ENCODE measurements around the gene ZRANB3. TPM values are rescaled to one million over a fixed set of nuclear protein-coding genes. Genes with fewer than 3 reads are reported as not detected.

The ZRANB3 gene
- total RNA-seq, 2 donors from 2014 or later, result 15.5 to 17.9 TPM

GRCh38 chr2:135174810-135175093 is 356.3 kb downstream of the ZRANB3 start:
- DNase-seq, result no peak
- Mint-ChIP-seq H3K4me1 (ENCODE audit: low read depth) (peaks cover 5% of the 10 kb centered on the region), H3K36me3 (ENCODE audit: insufficient read depth in 2 of 2) (peaks cover 12 to 29% of the 10 kb centered on the region in 2 donors), H3K27ac (no peak overlapping the region), H3K4me3 (no peak overlapping the region), H3K9me3 (peaks cover 0 to 2% of the 10 kb centered on the region in 2 donors), H3K27me3 (ENCODE audit: low read depth) (no peaks in the 10 kb centered on the region)
- no peak for ATAC-seq (replicated peaks in 1 of 2)

GRCh38 chr2:135174049-135174809 is 356.8 kb downstream of the ZRANB3 start:
- H3K27ac Mint-ChIP-seq, result no peak overlapping the region
- peaks cover 12 to 33% of the 10 kb centered on the region in 2 donors for H3K36me3 Mint-ChIP-seq (ENCODE audit: insufficient read depth in 2 of 2)
- peaks cover 0 to 2% of the 10 kb centered on the region in 2 donors for H3K9me3 Mint-ChIP-seq
- H3K4me3 Mint-ChIP-seq, result no peak overlapping the region
- peaks cover 5% of the 10 kb centered on the region for H3K4me1 Mint-ChIP-seq (ENCODE audit: low read depth)
- no peak for DNase-seq
- no peak for ATAC-seq (replicated peaks in 1 of 2)
- H3K27me3 Mint-ChIP-seq (ENCODE audit: low read depth), result no peaks in the 10 kb centered on the region

- Mint-ChIP-seq H3K9me3 (no peaks in the 10 kb centered on the region), H3K4me3 (peak overlapping the region; percentile 18 to 51), H3K4me1 (ENCODE audit: low read depth) (peaks cover 5% of the 10 kb centered on the region), H3K36me3 (ENCODE audit: insufficient read depth in 2 of 2) (peaks cover 14 to 30% of the 10 kb centered on the region in 2 donors), H3K27ac (peak overlapping the region; percentile 24), H3K27me3 (ENCODE audit: low read depth) (no peaks in the 10 kb centered on the region)
- peak; percentile 25 to 58 for ATAC-seq (replicated peaks in 1 of 2)
- no peak for DNase-seq
These were observed 360.9 kb downstream of the ZRANB3 start for GRCh38 chr2:135169900-135170753.

GRCh38 chr2:135168204-135168856 is 362.7 kb downstream of the ZRANB3 start:
- H3K4me3 Mint-ChIP-seq, result no peak overlapping the region
- peak overlapping the region; percentile 7 for H3K27ac Mint-ChIP-seq
- DNase-seq, result no peak

GRCh38 chr2:135167273-135167672 is 363.7 kb downstream of the ZRANB3 start:
- Mint-ChIP-seq H3K4me3 (no peak overlapping the region), H3K4me1 (ENCODE audit: low read depth) (peaks cover 5% of the 10 kb centered on the region), H3K27ac (no peak overlapping the region), H3K27me3 (ENCODE audit: low read depth) (no peaks in the 10 kb centered on the region), H3K36me3 (ENCODE audit: insufficient read depth in 2 of 2) (peaks cover 10 to 32% of the 10 kb centered on the region in 2 donors), H3K9me3 (no peaks in the 10 kb centered on the region)
- ATAC-seq (replicated peaks in 1 of 2), result no peak
- no peak for DNase-seq

More at GRCh38 chr2:135168204-135168856, 362.7 kb downstream of the ZRANB3 start:
- Mint-ChIP-seq H3K4me1 (ENCODE audit: low read depth) (peaks cover 5% of the 10 kb centered on the region), H3K9me3 (no peaks in the 10 kb centered on the region), H3K36me3 (ENCODE audit: insufficient read depth in 2 of 2) (peaks cover 15 to 34% of the 10 kb centered on the region in 2 donors), H3K27me3 (ENCODE audit: low read depth) (no peaks in the 10 kb centered on the region)
- ATAC-seq (replicated peaks in 1 of 2), result no peak

- Mint-ChIP-seq H3K36me3 (ENCODE audit: insufficient read depth in 2 of 2) (peaks cover 7 to 23% of the 10 kb centered on the region in 2 donors), H3K27ac (no peak overlapping the region), H3K27me3 (ENCODE audit: low read depth) (no peaks in the 10 kb centered on the region), H3K9me3 (no peaks in the 10 kb centered on the region), H3K4me1 (ENCODE audit: low read depth) (no peaks in the 10 kb centered on the region), H3K4me3 (no peak overlapping the region)
- ATAC-seq (replicated peaks in 1 of 2) (no peak), DNase-seq (no peak)
These were observed 366.6 kb downstream of the ZRANB3 start for GRCh38 chr2:135164431-135164830.

- no peaks in the 10 kb centered on the region for H3K4me1 Mint-ChIP-seq (ENCODE audit: low read depth)
- ATAC-seq (replicated peaks in 1 of 2), result no peak
- H3K36me3 Mint-ChIP-seq (ENCODE audit: insufficient read depth in 2 of 2), result peaks cover 8 to 24% of the 10 kb centered on the region in 2 donors
These were observed 367.1 kb downstream of the ZRANB3 start for GRCh38 chr2:135163901-135164300.

GRCh38 chr2:135163306-135163705 is 367.7 kb downstream of the ZRANB3 start:
- H3K9me3 Mint-ChIP-seq, result no peaks in the 10 kb centered on the region
- H3K27ac Mint-ChIP-seq, result peak overlapping the region; percentile 24
- H3K27me3 Mint-ChIP-seq (ENCODE audit: low read depth), result no peaks in the 10 kb centered on the region
- ATAC-seq (replicated peaks in 1 of 2) (no peak), DNase-seq (no peak)
- H3K4me1 Mint-ChIP-seq (ENCODE audit: low read depth), result no peaks in the 10 kb centered on the region
- no peak overlapping the region for H3K4me3 Mint-ChIP-seq
- peaks cover 8 to 27% of the 10 kb centered on the region in 2 donors for H3K36me3 Mint-ChIP-seq (ENCODE audit: insufficient read depth in 2 of 2)

More at GRCh38 chr2:135163901-135164300, 367.1 kb downstream of the ZRANB3 start:
- Mint-ChIP-seq H3K9me3 (no peaks in the 10 kb centered on the region), H3K4me3 (no peak overlapping the region), H3K27ac (no peak overlapping the region), H3K27me3 (ENCODE audit: low read depth) (no peaks in the 10 kb centered on the region)
- no peak for DNase-seq

- ATAC-seq (replicated peaks in 1 of 2), result no peak
- H3K27ac Mint-ChIP-seq, result no peak overlapping the region
These were observed 368.2 kb downstream of the ZRANB3 start for GRCh38 chr2:135162786-135163185.

GRCh38 chr2:135162377-135162776 is 368.6 kb downstream of the ZRANB3 start:
- H3K9me3 Mint-ChIP-seq, result no peaks in the 10 kb centered on the region
- no peaks in the 10 kb centered on the region for H3K4me1 Mint-ChIP-seq (ENCODE audit: low read depth)
- ATAC-seq (replicated peaks in 1 of 2) (no peak), DNase-seq (no peak)
- no peak overlapping the region for H3K4me3 Mint-ChIP-seq
- no peaks in the 10 kb centered on the region for H3K27me3 Mint-ChIP-seq (ENCODE audit: low read depth)
- H3K36me3 Mint-ChIP-seq (ENCODE audit: insufficient read depth in 2 of 2), result peaks cover 8 to 29% of the 10 kb centered on the region in 2 donors
- H3K27ac Mint-ChIP-seq, result no peak overlapping the region

More at GRCh38 chr2:135162786-135163185, 368.2 kb downstream of the ZRANB3 start:
- no peaks in the 10 kb centered on the region for H3K4me1 Mint-ChIP-seq (ENCODE audit: low read depth)
- no peak overlapping the region for H3K4me3 Mint-ChIP-seq
- no peaks in the 10 kb centered on the region for H3K9me3 Mint-ChIP-seq
- peaks cover 8 to 28% of the 10 kb centered on the region in 2 donors for H3K36me3 Mint-ChIP-seq (ENCODE audit: insufficient read depth in 2 of 2)
- no peak for DNase-seq
- no peaks in the 10 kb centered on the region for H3K27me3 Mint-ChIP-seq (ENCODE audit: low read depth)

GRCh38 chr2:135159191-135159590 is 371.8 kb downstream of the ZRANB3 start:
- H3K4me1 Mint-ChIP-seq (ENCODE audit: low read depth), result peaks cover 17% of the 10 kb centered on the region
- no peaks in the 10 kb centered on the region for H3K27me3 Mint-ChIP-seq (ENCODE audit: low read depth)
- ATAC-seq (replicated peaks in 1 of 2), result no peak
- no peak for DNase-seq
- no peak overlapping the region for H3K27ac Mint-ChIP-seq
- no peaks in the 10 kb centered on the region for H3K9me3 Mint-ChIP-seq
- peaks cover 5 to 46% of the 10 kb centered on the region in 2 donors for H3K36me3 Mint-ChIP-seq (ENCODE audit: insufficient read depth in 2 of 2)
- H3K4me3 Mint-ChIP-seq, result no peak overlapping the region

GRCh38 chr2:135157856-135158255 is 373.2 kb downstream of the ZRANB3 start:
- ATAC-seq (replicated peaks in 1 of 2) (no peak), DNase-seq (no peak)
- H3K36me3 Mint-ChIP-seq (ENCODE audit: insufficient read depth in 2 of 2), result peaks cover 8 to 47% of the 10 kb centered on the region in 2 donors
- peaks cover 19% of the 10 kb centered on the region for H3K4me1 Mint-ChIP-seq (ENCODE audit: low read depth)
- no peaks in the 10 kb centered on the region for H3K27me3 Mint-ChIP-seq (ENCODE audit: low read depth)
- no peaks in the 10 kb centered on the region for H3K9me3 Mint-ChIP-seq
- H3K4me3 Mint-ChIP-seq, result no peak overlapping the region
- no peak overlapping the region for H3K27ac Mint-ChIP-seq

GRCh38 chr2:135154962-135155361 is 376.1 kb downstream of the ZRANB3 start:
- no peak for ATAC-seq (replicated peaks in 1 of 2)
- Mint-ChIP-seq H3K27ac (peak overlapping the region; percentile 53), H3K9me3 (no peaks in the 10 kb centered on the region), H3K4me3 (peak overlapping the region in 1 of 2 donors; percentile 3), H3K4me1 (ENCODE audit: low read depth) (peaks cover 39% of the 10 kb centered on the region), H3K27me3 (ENCODE audit: low read depth) (no peaks in the 10 kb centered on the region), H3K36me3 (ENCODE audit: insufficient read depth in 2 of 2) (peaks cover 9 to 58% of the 10 kb centered on the region in 2 donors)
- no peak for DNase-seq

All from activated T-cell treated with anti-CD3 and anti-CD28 coated beads, Interleukin-2, amount 50 U/mL, for 72 hours (primary cell).